SK-N-SH treated with all-trans-retinoic acid at 6 μM for 48 hours (cell line): Measurements from ENCODE around the gene AXIN1.
A peak's percentile ranks its signal among the peaks of the same experiment; 100 is the strongest.

Experiments
- ATAC-seq: fragments of 200-7000 bp; cut with Tn5 transposase; 3 replicates; pipeline ENCODE4 v1.9.1; 2020; ENCODE audit warnings: mild to moderate bottlenecking, moderate library complexity
- ARNTL ChIP-seq: fragments of 450-650 bp; formaldehyde crosslinking; IDR thresholded peaks from 2 replicates; pipeline ENCODE4 v1.5.0; 2020; ENCODE audit warnings: low read depth, mild to moderate bottlenecking, moderate library complexity, borderline replicate concordance
- CSDC2 ChIP-seq: fragments of 250-450 bp; sonication (Bioruptor Pico); IDR thresholded peaks from 2 replicates; pipeline ENCODE4 v1.5.0; 2020; ENCODE audit warnings: mild to moderate bottlenecking, moderate library complexity
- CSRNP3 ChIP-seq: fragments of 250-450 bp; sonication (Bioruptor Pico); IDR thresholded peaks from 2 replicates; pipeline ENCODE4 v1.5.1; 2021; ENCODE audit warnings: mild to moderate bottlenecking, moderate library complexity
- ESRRG ChIP-seq: fragments of 250-450 bp; sonication (Bioruptor Pico); IDR thresholded peaks from 2 replicates; pipeline ENCODE4 v1.6.1; 2021; ENCODE audit warnings: mild to moderate bottlenecking
- GLIS3 ChIP-seq: fragments of 250-450 bp; sonication (Bioruptor Pico); IDR thresholded peaks from 2 replicates; pipeline ENCODE4 v1.5.0; 2020; ENCODE audit warnings: mild to moderate bottlenecking, moderate library complexity
- ISL1 ChIP-seq: fragments of 250-450 bp; sonication (Bioruptor Pico); IDR thresholded peaks from 2 replicates; pipeline ENCODE4 v2.1.2; 2022; ENCODE audit warnings: mild to moderate bottlenecking, moderate library complexity
- OSR1 ChIP-seq: fragments of 250-450 bp; sonication (Bioruptor Pico); IDR thresholded peaks from 2 replicates; pipeline ENCODE4 v1.8.0; 2022; ENCODE audit warnings: moderate library complexity, mild to moderate bottlenecking, inconsistent platforms
- POU6F1 ChIP-seq: fragments of 250-450 bp; sonication (Bioruptor Pico); IDR thresholded peaks from 2 replicates; pipeline ENCODE4 v1.8.0; 2021; ENCODE audit warnings: low read depth, mild to moderate bottlenecking, moderate library complexity, borderline replicate concordance
- RARB ChIP-seq: fragments of 250-450 bp; sonication (Bioruptor Pico); IDR thresholded peaks from 2 replicates; pipeline ENCODE4 v1.8.0; 2021; ENCODE audit warnings: mild to moderate bottlenecking, moderate library complexity
- TOX ChIP-seq: fragments of 250-450 bp; sonication (Bioruptor Pico); IDR thresholded peaks from 2 replicates; pipeline ENCODE4 v1.8.0; 2021; ENCODE audit warnings: mild to moderate bottlenecking, moderate library complexity, borderline replicate concordance
- ZC3H10 ChIP-seq: fragments of 250-450 bp; sonication (Bioruptor Pico); IDR thresholded peaks from 2 replicates; pipeline ENCODE4 v1.5.1; 2021; ENCODE audit warnings: mild to moderate bottlenecking, moderate library complexity
- ZFP3 ChIP-seq: fragments of 250-450 bp; sonication (Bioruptor Pico); IDR thresholded peaks from 2 replicates; pipeline ENCODE4 v1.5.0; 2020; ENCODE audit warnings: mild to moderate bottlenecking, moderate library complexity
- ZFP30 ChIP-seq: fragments of 450-650 bp; formaldehyde crosslinking; IDR thresholded peaks from 2 replicates; pipeline ENCODE4 v1.5.0; 2022; ENCODE audit warnings: mild to moderate bottlenecking, moderate library complexity
- ZNF565 ChIP-seq: fragments of 450-650 bp; formaldehyde crosslinking; conservative IDR thresholded peaks from 2 replicates; pipeline ENCODE4 v1.5.0; 2020; ENCODE audit warnings: low read depth, mild to moderate bottlenecking, moderate library complexity
- ZNF8 ChIP-seq: fragments of 450-650 bp; formaldehyde crosslinking; IDR thresholded peaks from 2 replicates; pipeline ENCODE4 v1.5.0; 2020; ENCODE audit warnings: mild to moderate bottlenecking, moderate library complexity
- TF ChIP-seq, protein P1 (sequence below): fragments of 250-450 bp; sonication (Bioruptor Pico); IDR thresholded peaks from 2 replicates; pipeline ENCODE4 v1.5.0; 2020; ENCODE audit warnings: mild to moderate bottlenecking, moderate library complexity

The AXIN1 gene

GRCh38 chr16:352547-353403 lies at the start of gene AXIN1:
TSS of gene AXIN1 (minus strand) at chr16:352723. CDS start at chr16:347025, 5,698 bp downstream.
- peak; percentile 85 for ATAC-seq
- TF ChIP-seq RARB (CRISPR knock-in tag) (no peak), CSRNP3 (CRISPR knock-in tag) (no peak), TOX (CRISPR knock-in tag) (no peak), CSDC2 (CRISPR knock-in tag) (no peak), OSR1 (CRISPR knock-in tag) (no peak), ESRRG (CRISPR knock-in tag) (no peak), ZNF8 (CRISPR knock-in tag) (no peak), ISL1 (CRISPR knock-in tag) (no peak), ZFP30 (CRISPR knock-in tag) (no peak)
- TF ChIP-seq, protein P1, sequence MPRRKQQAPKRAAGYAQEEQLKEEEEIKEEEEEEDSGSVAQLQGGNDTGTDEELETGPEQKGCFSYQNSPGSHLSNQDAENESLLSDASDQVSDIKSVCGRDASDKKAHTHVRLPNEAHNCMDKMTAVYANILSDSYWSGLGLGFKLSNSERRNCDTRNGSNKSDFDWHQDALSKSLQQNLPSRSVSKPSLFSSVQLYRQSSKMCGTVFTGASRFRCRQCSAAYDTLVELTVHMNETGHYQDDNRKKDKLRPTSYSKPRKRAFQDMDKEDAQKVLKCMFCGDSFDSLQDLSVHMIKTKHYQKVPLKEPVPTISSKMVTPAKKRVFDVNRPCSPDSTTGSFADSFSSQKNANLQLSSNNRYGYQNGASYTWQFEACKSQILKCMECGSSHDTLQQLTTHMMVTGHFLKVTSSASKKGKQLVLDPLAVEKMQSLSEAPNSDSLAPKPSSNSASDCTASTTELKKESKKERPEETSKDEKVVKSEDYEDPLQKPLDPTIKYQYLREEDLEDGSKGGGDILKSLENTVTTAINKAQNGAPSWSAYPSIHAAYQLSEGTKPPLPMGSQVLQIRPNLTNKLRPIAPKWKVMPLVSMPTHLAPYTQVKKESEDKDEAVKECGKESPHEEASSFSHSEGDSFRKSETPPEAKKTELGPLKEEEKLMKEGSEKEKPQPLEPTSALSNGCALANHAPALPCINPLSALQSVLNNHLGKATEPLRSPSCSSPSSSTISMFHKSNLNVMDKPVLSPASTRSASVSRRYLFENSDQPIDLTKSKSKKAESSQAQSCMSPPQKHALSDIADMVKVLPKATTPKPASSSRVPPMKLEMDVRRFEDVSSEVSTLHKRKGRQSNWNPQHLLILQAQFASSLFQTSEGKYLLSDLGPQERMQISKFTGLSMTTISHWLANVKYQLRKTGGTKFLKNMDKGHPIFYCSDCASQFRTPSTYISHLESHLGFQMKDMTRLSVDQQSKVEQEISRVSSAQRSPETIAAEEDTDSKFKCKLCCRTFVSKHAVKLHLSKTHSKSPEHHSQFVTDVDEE = no peak

DNA sequence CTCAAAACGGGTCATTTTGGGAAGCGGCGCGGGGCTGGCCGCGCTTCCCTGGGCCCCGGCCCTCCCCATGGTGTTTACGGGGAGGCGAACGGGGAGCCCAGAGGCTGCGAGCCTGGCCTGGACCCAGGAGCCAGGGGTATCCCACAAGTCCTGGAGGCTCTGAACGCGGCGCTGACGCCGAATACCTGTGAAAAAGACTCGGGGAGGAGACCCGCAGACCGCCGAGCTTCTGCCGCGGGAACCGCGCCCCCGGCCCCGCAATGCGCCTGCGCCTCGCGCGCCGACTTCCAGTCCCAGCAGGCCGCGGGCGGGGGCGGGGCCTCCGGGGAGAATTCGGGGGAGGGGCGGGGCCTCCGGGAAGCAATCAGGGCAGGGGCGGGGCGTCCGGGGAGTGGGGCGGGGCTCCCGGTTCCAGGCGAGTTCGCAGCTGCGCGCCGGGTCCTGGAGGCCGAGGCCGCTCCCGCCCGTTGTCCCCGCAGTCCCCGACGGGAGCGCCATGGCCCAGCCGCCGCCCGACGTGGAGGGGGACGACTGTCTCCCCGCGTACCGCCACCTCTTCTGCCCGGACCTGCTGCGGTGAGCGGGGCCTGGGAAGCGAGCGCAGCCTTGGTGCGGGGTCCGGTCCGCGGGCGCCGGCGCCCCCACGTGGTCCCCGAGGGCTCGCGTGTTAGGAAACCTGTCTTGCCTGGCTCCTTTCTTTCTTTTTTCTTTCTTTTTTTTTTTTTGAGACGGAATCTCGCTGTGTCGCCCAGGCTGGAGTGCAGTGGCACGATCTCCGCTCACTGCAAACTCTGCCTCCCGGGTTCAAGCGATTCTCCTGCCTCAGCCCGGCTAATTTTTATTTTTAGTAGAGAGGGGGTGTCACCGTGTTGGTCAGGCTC lies 49.2 kb upstream of the AXIN1 start, which contains the start of gene DECR2:
TSS of gene DECR2 (plus strand) at position 418 of the 881 bp plus-strand sequence. CDS start at position 497, 79 bp downstream.
- no peak for TF ChIP-seq ZNF565
- peak; percentile 30; the same call in 1 of the 2 replicates for TF ChIP-seq GLIS3
- TF ChIP-seq, all 23 proteins: peak for 1
- ATAC-seq = peak; percentile 75

DNA sequence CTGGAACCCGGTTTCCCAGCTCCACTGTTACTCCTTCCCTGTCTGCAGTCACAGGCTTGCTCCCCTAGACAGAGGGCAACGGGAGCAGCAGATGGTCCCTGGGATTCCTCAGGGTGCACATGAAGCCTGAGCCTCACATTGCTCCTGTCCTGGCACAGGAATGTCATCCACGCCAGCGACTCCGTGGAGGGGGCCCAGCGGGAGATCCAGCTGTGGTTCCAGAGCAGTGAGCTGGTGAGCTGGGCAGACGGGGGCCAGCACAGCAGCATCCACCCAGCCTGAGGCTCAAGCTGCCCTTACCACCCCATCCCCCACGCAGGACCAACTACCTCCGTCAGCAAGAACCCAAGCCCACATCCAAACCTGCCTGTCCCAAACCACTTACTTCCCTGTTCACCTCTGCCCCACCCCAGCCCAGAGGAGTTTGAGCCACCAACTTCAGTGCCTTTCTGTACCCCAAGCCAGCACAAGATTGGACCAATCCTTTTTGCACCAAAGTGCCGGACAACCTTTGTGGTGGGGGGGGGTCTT lies 47.6 kb upstream of the AXIN1 start:
- no peak for TF ChIP-seq ARNTL (CRISPR knock-in tag)
- no peak for TF ChIP-seq POU6F1 (CRISPR knock-in tag)
- TF ChIP-seq CSDC2 (CRISPR knock-in tag) = no peak
- no peak for TF ChIP-seq ZFP3 (CRISPR knock-in tag)
- ATAC-seq = no peak

DNA sequence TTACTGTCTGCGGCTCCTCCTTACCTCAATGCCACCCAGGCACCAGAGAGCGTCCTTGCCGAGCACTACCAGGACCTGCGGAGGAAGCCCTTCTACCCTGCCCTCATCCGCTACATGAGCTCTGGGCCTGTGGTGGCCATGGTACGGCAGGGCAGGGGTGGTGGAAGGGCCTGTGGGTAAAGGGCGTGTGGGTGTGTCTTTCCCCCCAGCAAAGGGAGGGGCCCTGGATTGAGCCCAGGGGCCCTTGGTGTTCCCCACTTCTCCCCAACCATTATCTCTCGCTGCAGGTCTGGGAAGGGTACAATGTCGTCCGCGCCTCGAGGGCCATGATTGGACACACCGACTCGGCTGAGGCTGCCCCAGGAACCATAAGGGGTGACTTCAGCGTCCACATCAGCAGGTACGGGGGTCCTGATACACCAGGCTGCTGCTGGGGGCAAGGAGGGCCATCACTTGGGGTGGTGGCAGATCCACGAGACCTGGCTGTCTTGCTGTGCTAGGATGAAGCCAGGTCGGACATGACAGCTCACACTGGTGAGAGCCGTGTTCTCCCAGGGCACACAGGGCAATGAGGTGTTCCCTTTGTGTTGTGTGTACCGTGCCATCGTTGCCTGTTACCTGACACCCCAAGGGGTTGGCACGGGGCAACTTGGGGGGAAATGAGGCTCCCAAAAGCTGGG lies 47.0 kb upstream of the AXIN1 start:
- TF ChIP-seq RARB (CRISPR knock-in tag) (no peak), ZC3H10 (CRISPR knock-in tag) (no peak), CSRNP3 (CRISPR knock-in tag) (no peak)
- TF ChIP-seq, all 23 proteins: peak for 0
- ATAC-seq = no peak
